ENCODE results near the gene ANKK1.

GRCh38 chr11:113338730-113339129, 48.8 kb upstream of the ANKK1 start:
- TF ChIP-seq CTCF (IDR thresholded peaks at IDR 0.05) (no peak), EP300 (IDR thresholded peaks at IDR 0.05) (no peak)
